ENCODE results near the gene AGPAT3.

DNA sequence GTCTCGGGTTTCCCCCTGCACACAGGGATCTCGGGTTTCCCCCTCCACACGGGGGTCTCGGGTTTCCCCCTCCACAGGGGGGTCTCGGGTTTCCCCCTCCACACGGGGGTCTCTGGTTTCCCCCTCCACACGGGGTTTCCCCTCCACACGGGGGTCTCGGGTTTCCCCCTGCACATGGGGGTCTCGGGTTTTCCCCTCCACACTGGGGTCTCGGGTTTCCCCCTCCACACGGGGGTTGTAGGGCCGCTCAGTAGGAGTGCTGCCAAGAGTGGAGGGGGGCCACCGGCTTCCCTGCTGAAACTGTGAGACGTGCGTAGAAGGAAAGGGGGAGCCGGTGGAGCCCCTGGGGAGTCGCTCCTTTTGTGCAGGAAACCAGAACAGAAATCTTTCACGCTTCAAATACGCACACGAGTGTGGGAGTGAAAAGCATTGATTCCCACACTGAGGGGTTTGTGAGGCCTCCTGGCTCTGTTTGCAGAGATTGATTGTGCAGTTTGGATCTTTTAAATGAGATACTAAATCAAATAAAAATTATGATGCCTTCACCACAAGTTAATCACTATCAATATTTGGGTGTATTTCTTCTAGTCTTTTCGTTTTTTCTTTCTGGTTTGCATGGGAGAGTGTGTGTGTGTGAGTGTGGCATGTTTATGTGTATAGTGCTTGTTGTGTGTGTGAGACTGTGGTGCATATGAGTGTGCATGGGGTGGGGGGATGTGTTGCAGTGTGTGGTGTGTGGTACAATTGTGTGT is 92.8 kb downstream of the AGPAT3 start:
- TF ChIP-seq POLR2A (IDR thresholded peaks at IDR 0.05; ENCODE audit: low read depth, low read length): 0 out of 2 replicates have a peak, but pooled peaks have one; percentile 14
- TF ChIP-seq POLR2AphosphoS5 (IDR thresholded peaks at IDR 0.05; ENCODE audit: low read depth, low read length): no peak

Data from GM12892 (cell line).